Gastroesophageal sphincter (tissue), 4 donors: ENCODE results near the gene TCEANC2. TPM values are rescaled to one million over a fixed set of nuclear protein-coding genes. Genes with fewer than 3 reads are reported as not detected.
A peak's percentile ranks its signal among the peaks of the same experiment; 100 is the strongest.
"Not testable (repeated sequence)": the region's sequence is repeated elsewhere in the genome, so short reads cannot be mapped to it uniquely, and the experiment has no call there.

ENCODE experiments used
- ATAC-seq: fragments of 150-250 bp; one replicate; pipeline ENCODE4 v1.9.1; 2016; ENCODE audit warnings: mild to moderate bottlenecking, moderate library complexity
- H3K27ac ChIP-seq, 4 donors: fragments of 200-600 bp; sonication (generic) in 3 of 4; 1 replicate in 3 of 4; 2 replicates in 1 of 4; pipeline ENCODE4 v1.5.1; 2016 to 2019
- H3K27me3 ChIP-seq: fragments of 200-600 bp; sonication (generic); one replicate; pipeline ENCODE4 v1.5.1; 2019
- H3K36me3 ChIP-seq, 2 donors: fragments of 200-600 bp; sonication (generic); one replicate each; pipeline ENCODE4 v1.5.1; 2019; ENCODE audit warnings: control low read depth in 1 of 2
- H3K4me1 ChIP-seq, 3 donors: fragments of 200-600 bp; sonication (generic); 1 replicate in 2 of 3; 2 replicates in 1 of 3; pipeline ENCODE4 v1.5.1; 2016 to 2019; ENCODE audit warnings: control low read depth in 2 of 3
- H3K4me3 ChIP-seq, 2 donors: fragments of 200-600 bp; sonication (generic); one replicate each; pipeline ENCODE4 v1.5.1; 2019; ENCODE audit warnings: mild to moderate bottlenecking in 1 of 2, moderate library complexity in 1 of 2
- H3K9me3 ChIP-seq, 3 donors: fragments of 200-600 bp; sonication (generic); one replicate each; pipeline ENCODE4 v1.5.1; 2017 to 2019; ENCODE audit warnings: control low read depth in 2 of 3
- CTCF ChIP-seq, 4 experiments: fragments of 200-600 bp in 2 of 4; fragments of 450-650 bp in 2 of 4; sonication (generic) in 1 of 4; IDR thresholded peaks; one replicate each; pipeline ENCODE4 v1.5.1; 2017 to 2019; ENCODE audit warnings: antibody characterized with exemption in 4 of 4, mild to moderate bottlenecking in 2 of 4, moderate library complexity in 2 of 4
- EP300 ChIP-seq: sonication (generic); formaldehyde crosslinking; IDR thresholded peaks from one replicate; pipeline ENCODE4 v1.6.1; 2017; ENCODE audit warnings: antibody characterized with exemption, mild to moderate bottlenecking
- POLR2A ChIP-seq, 2 donors: fragments of 450-650 bp; IDR thresholded peaks; one replicate each; pipeline ENCODE4 v1.6.1; 2017; ENCODE audit warnings: antibody characterized with exemption in 2 of 2, mild to moderate bottlenecking in 2 of 2, moderate library complexity in 1 of 2
- POLR2AphosphoS5 ChIP-seq: sonication (generic); formaldehyde crosslinking; IDR thresholded peaks from one replicate; pipeline ENCODE4 v1.6.1; 2017; ENCODE audit warnings: antibody characterized with exemption
- WGBS, 2 donors: methylation state at CpG; one replicate each; pipeline ENCODE4 v1.1.5; 2018; ENCODE audit warnings: low coverage in 1 of 2; 5-methylcytosine and 5-hydroxymethylcytosine counted together
- total RNA-seq, 4 donors: library from RNA; depleted of rRNA; stranded (reverse); fragments of >200 nt; gene quantifications; one replicate each; pipeline ENCODE4 v1.1.0, GENCODE V29; 2016

TCEANC2 gene
- total RNA-seq, result 10 to 100 TPM in 1 of 4 donors, 1 to 10 TPM in 3; 3.6 to 10.2 (median 9.1) TPM

GRCh38 chr1:54052934-54053744, at the start of gene TCEANC2, which contains the start of gene TMEM59:
Gene TCEANC2, plus strand, starts transcription at chr1:54053608. Its CDS starts 815 bp downstream, at chr1:54054423.
Gene TMEM59, minus strand, starts transcription at chr1:54053204. Its CDS starts 16 bp downstream, at chr1:54053188.
- ATAC-seq, result peak; percentile 97
- Histone ChIP-seq H3K36me3 (no peaks in the 10 kb centered on the region), H3K27ac (peak within 1 kb of the TSS; percentile 92 to 99 (median 96)), H3K9me3 (no peaks in the 10 kb centered on the region), H3K4me1 (peaks cover under 1 to 54% (median 21%) of the 10 kb centered on the region in 3 donors), H3K4me3 (peak within 1 kb of the TSS; percentile 91 to 95), H3K27me3 (no peaks in the 10 kb centered on the region)
- no CpG with 5 or more reads among the region's 59 CpGs for WGBS, 2 donors
- TF ChIP-seq CTCF (IDR thresholded peaks at IDR 0.05) (no peak), EP300 (no peak), POLR2AphosphoS5 (peak; percentile 87), POLR2A (IDR thresholded peaks at IDR 0.05) (peak; percentile 52 to 66)

- not testable (repeated sequence) for H3K4me1 ChIP-seq, ATAC-seq, H3K4me3 ChIP-seq, H3K9me3 ChIP-seq, H3K36me3 ChIP-seq, H3K27ac ChIP-seq, H3K27me3 ChIP-seq
- WGBS, 2 donors, result no CpG with 5 or more reads among the region's 19 CpGs
Observed at GRCh38 chr1:54003750-54004480, 49.5 kb upstream of the TCEANC2 start.

GRCh38 chr1:54004481-54005049, 48.8 kb upstream of the TCEANC2 start:
- WGBS, 2 donors, result 86% methylated on average over 10 of the region's 27 CpGs; no CpG with 5 or more reads in 1 of the 2 donors
- Histone ChIP-seq H3K4me3 (no peak overlapping the region), H3K27ac (no peak overlapping the region), H3K27me3 (peaks cover 8% of the 10 kb centered on the region), H3K36me3 (no peaks in the 10 kb centered on the region), H3K4me1 (no peaks in the 10 kb centered on the region), H3K9me3 (no peaks in the 10 kb centered on the region)
- TF ChIP-seq CTCF (IDR thresholded peaks at IDR 0.05) (no peak), EP300 (no peak), POLR2A (IDR thresholded peaks at IDR 0.05) (no peak), POLR2AphosphoS5 (no peak)
- ATAC-seq, result no peak

- no peak for ATAC-seq
- no peaks in the 10 kb centered on the region for H3K4me1 ChIP-seq
- no peak overlapping the region for H3K4me3 ChIP-seq
- peaks cover 8% of the 10 kb centered on the region for H3K27me3 ChIP-seq
- no peaks in the 10 kb centered on the region for H3K9me3 ChIP-seq
- TF ChIP-seq EP300 (no peak), CTCF (IDR thresholded peaks at IDR 0.05) (no peak), POLR2A (IDR thresholded peaks at IDR 0.05) (no peak), POLR2AphosphoS5 (no peak)
- H3K27ac ChIP-seq, result no peak overlapping the region
- no peaks in the 10 kb centered on the region for H3K36me3 ChIP-seq
- WGBS, 2 donors, result 72 to 79% methylated on average over 3 of the region's 4 CpGs
Observed at GRCh38 chr1:54006508-54006907, 46.9 kb upstream of the TCEANC2 start.

GRCh38 chr1:54007613-54008012, 45.8 kb upstream of the TCEANC2 start:
- Histone ChIP-seq H3K9me3 (no peaks in the 10 kb centered on the region), H3K27me3 (peaks cover 12% of the 10 kb centered on the region), H3K4me3 (no peak overlapping the region), H3K27ac (no peak overlapping the region), H3K4me1 (no peaks in the 10 kb centered on the region), H3K36me3 (no peaks in the 10 kb centered on the region)
- WGBS, 2 donors, result 87% methylated on average over 3 of the region's 4 CpGs; no CpG with 5 or more reads in 1 of the 2 donors
- ATAC-seq, result no peak
- TF ChIP-seq POLR2A (IDR thresholded peaks at IDR 0.05) (no peak), POLR2AphosphoS5 (no peak), EP300 (no peak), CTCF (IDR thresholded peaks at IDR 0.05) (no peak)
